Esophagus muscularis mucosa (tissue), 4 donors: ENCODE data around the gene ARID3C. TPM values are rescaled to one million over a fixed set of nuclear protein-coding genes. Genes with fewer than 3 reads are reported as not detected.

ENCODE experiments used
- DNase-seq: peaks from one replicate; pipeline ENCODE4 v3.0.0-alpha.2; 2017; ENCODE audit errors: extremely low spot score
- H3K27ac ChIP-seq, 4 donors: fragments of 200-600 bp; sonication (generic); replicated peaks in 1 of 4; 1 replicate in 3 of 4; 2 replicates in 1 of 4; pipeline ENCODE4 v1.5.1; 2016 to 2019; ENCODE audit warnings: mild to moderate bottlenecking in 1 of 4
- H3K27me3 ChIP-seq, 4 donors: fragments of 200-600 bp; sonication (generic); one replicate each; pipeline versions ENCODE4 v1.5.1 to v1.6.0; 2016 to 2019
- H3K36me3 ChIP-seq, 4 donors: fragments of 200-600 bp; sonication (generic); one replicate each; pipeline ENCODE4 v1.5.1; 2016 to 2019
- H3K4me1 ChIP-seq, 4 donors: fragments of 200-600 bp; sonication (generic); one replicate each; pipeline ENCODE4 v1.5.1; 2016 to 2019
- H3K4me3 ChIP-seq, 4 donors: fragments of 200-600 bp; sonication (generic); 1 replicate in 2 of 4; 2 replicates in 2 of 4; pipeline ENCODE4 v1.5.1; 2016 to 2019; ENCODE audit warnings: mild to moderate bottlenecking in 4 of 4, moderate library complexity in 1 of 4
- H3K9me3 ChIP-seq, 4 donors: fragments of 200-600 bp; sonication (generic); 1 replicate in 3 of 4; 2 replicates in 1 of 4; pipeline ENCODE4 v1.5.1; 2016 to 2019
- EP300 ChIP-seq: sonication (generic); formaldehyde crosslinking; IDR thresholded peaks from one replicate; pipeline ENCODE4 v1.6.1; 2017; ENCODE audit warnings: antibody characterized with exemption
- POLR2A ChIP-seq: fragments of 450-650 bp; IDR thresholded peaks from one replicate; pipeline ENCODE4 v1.6.1; 2017; ENCODE audit warnings: antibody characterized with exemption, moderate library complexity, mild to moderate bottlenecking, low read depth
- POLR2AphosphoS5 ChIP-seq, 2 donors: sonication (generic); formaldehyde crosslinking; IDR thresholded peaks; one replicate each; pipeline ENCODE4 v1.6.1; 2017; ENCODE audit warnings: antibody characterized with exemption in 2 of 2
- WGBS: methylation state at CpG from one replicate; pipeline ENCODE4 v1.1.5; 2018; 5-methylcytosine and 5-hydroxymethylcytosine counted together
- intact Hi-C: fragments of 100-400 bp; cut with DNase I; formaldehyde crosslinking; loops from one replicate; pipeline ENCODE4 v1.15.1; 2023
- total RNA-seq, 4 donors: library from RNA; depleted of rRNA; stranded (reverse); fragments of >200 nt; gene quantifications; one replicate each; pipeline versions ENCODE4 v1.1.0 to v1.2.1, GENCODE V29; 2016
- TF ChIP-seq, protein P1 (sequence below), 3 experiments: fragments of 200-600 bp in 2 of 3; fragments of 450-650 bp in 1 of 3; sonication (generic) in 2 of 3; IDR thresholded peaks; one replicate each; pipeline ENCODE4 v1.5.1; 2017 to 2019; ENCODE audit warnings: antibody characterized with exemption in 3 of 3, mild to moderate bottlenecking in 2 of 3, moderate library complexity in 1 of 3

Gene ARID3C
- total RNA-seq, 4 donors from 2014 or later = not detected

DNA sequence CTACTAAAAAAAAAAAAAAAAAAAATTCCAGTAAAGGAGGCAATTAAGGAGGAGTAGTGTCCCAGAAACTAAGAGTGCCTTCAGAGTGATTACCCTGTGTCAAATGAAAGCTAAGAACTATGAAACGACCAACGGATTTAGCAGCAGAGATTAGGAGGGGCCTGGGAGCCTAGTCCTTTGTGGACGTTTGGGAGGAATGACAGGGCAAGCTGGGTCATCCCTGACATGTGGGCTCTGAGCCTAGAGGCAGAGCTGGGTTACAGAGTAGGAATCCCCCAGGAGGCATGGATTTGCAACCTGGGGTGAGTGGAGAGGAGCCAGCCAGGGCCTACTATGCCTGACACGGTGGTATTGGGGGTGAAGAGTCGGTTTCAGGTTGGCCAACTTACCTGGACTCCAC, 4.3 kb upstream of the ARID3C start:
- intact Hi-C loops = loop anchor here (5.0 kb wide), 1 partner anchor 69 kb away; no protein-coding TSS in a partner anchor
- Histone ChIP-seq H3K27me3 (peaks cover 2 to 25% (median 10%) of the 10 kb centered on the region in 4 donors), H3K9me3 (peaks cover 0 to 3% (median 0%) of the 10 kb centered on the region in 4 donors), H3K4me1 (peaks cover 22 to 44% (median 42%) of the 10 kb centered on the region in 4 donors), H3K36me3 (peaks cover 0 to 14% (median 12%) of the 10 kb centered on the region in 4 donors), H3K27ac (no peak overlapping the region), H3K4me3 (no peak overlapping the region)
- no peak for DNase-seq
- no peak for TF ChIP-seq POLR2AphosphoS5 (IDR thresholded peaks at IDR 0.05)
- no peak for TF ChIP-seq EP300
- no peak for TF ChIP-seq POLR2A
- TF ChIP-seq, protein P1, sequence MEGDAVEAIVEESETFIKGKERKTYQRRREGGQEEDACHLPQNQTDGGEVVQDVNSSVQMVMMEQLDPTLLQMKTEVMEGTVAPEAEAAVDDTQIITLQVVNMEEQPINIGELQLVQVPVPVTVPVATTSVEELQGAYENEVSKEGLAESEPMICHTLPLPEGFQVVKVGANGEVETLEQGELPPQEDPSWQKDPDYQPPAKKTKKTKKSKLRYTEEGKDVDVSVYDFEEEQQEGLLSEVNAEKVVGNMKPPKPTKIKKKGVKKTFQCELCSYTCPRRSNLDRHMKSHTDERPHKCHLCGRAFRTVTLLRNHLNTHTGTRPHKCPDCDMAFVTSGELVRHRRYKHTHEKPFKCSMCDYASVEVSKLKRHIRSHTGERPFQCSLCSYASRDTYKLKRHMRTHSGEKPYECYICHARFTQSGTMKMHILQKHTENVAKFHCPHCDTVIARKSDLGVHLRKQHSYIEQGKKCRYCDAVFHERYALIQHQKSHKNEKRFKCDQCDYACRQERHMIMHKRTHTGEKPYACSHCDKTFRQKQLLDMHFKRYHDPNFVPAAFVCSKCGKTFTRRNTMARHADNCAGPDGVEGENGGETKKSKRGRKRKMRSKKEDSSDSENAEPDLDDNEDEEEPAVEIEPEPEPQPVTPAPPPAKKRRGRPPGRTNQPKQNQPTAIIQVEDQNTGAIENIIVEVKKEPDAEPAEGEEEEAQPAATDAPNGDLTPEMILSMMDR (IDR thresholded peaks at IDR 0.05) = no peak
- 54% methylated on average over 5 of the region's 5 CpGs for WGBS

- WGBS = 39% methylated on average over 5 of the region's 5 CpGs
- H3K27me3 ChIP-seq = peaks cover 0 to 51% (median 34%) of the 10 kb centered on the region in 4 donors
- H3K9me3 ChIP-seq = no peaks in the 10 kb centered on the region
- DNase-seq = no peak
- H3K4me3 ChIP-seq = no peak overlapping the region
- intact Hi-C loops = loop anchor here (5.0 kb wide), 1 partner anchor 72 kb away; no protein-coding TSS in a partner anchor
- no peak overlapping the region for H3K27ac ChIP-seq
- H3K36me3 ChIP-seq = peaks cover 0 to 11% (median 10%) of the 10 kb centered on the region in 4 donors
- peaks cover 4 to 30% (median 25%) of the 10 kb centered on the region in 4 donors for H3K4me1 ChIP-seq
- no peak for TF ChIP-seq POLR2AphosphoS5 (IDR thresholded peaks at IDR 0.05)
- no peak for TF ChIP-seq POLR2A
- no peak for TF ChIP-seq EP300
- TF ChIP-seq, protein P1 (IDR thresholded peaks at IDR 0.05) = no peak
Measured at GRCh38 chr9:34630402-34631154, 1.7 kb upstream of the ARID3C start.

GRCh38 chr9:34629491-34629808, 584 bp upstream of the ARID3C start:
- DNase-seq = no peak
- no peaks in the 10 kb centered on the region for H3K36me3 ChIP-seq
- H3K9me3 ChIP-seq = no peaks in the 10 kb centered on the region
- no peak for TF ChIP-seq POLR2A
- TF ChIP-seq POLR2AphosphoS5 (IDR thresholded peaks at IDR 0.05) = no peak
- no peak for TF ChIP-seq EP300
- TF ChIP-seq, protein P1 (IDR thresholded peaks at IDR 0.05) = no peak
- H3K4me1 ChIP-seq = peaks cover 6 to 27% (median 25%) of the 10 kb centered on the region in 4 donors
- 42% methylated on average over 5 of the region's 5 CpGs for WGBS
- no peak overlapping the region for H3K27ac ChIP-seq
- peak overlapping the region in 3 of 4 donors; percentile 47 to 64 (median 56) for H3K4me3 ChIP-seq
- intact Hi-C loops = no loop called here
- H3K27me3 ChIP-seq = peaks cover 0 to 62% (median 45%) of the 10 kb centered on the region in 4 donors

- Histone ChIP-seq H3K9me3 (no peaks in the 10 kb centered on the region), H3K36me3 (no peaks in the 10 kb centered on the region), H3K4me1 (peaks cover 14 to 38% (median 29%) of the 10 kb centered on the region in 4 donors), H3K27ac (no peak overlapping the region), H3K27me3 (peaks cover 0 to 77% (median 60%) of the 10 kb centered on the region in 4 donors), H3K4me3 (peak overlapping the region; percentile 47 to 64 (median 52))
- no peak for DNase-seq
- intact Hi-C loops = no loop called here
- no peak for TF ChIP-seq POLR2AphosphoS5 (IDR thresholded peaks at IDR 0.05)
- 46% methylated on average over 19 of the region's 20 CpGs for WGBS
Measured at GRCh38 chr9:34627716-34628655, 880 bp downstream of the ARID3C start.

- peaks cover 18 to 45% (median 36%) of the 10 kb centered on the region in 4 donors for H3K4me1 ChIP-seq
- intact Hi-C loops = no loop called here
Measured at GRCh38 chr9:34625186-34625486, 3.7 kb downstream of the ARID3C start.

More at GRCh38 chr9:34625186-34625486, 3.7 kb downstream of the ARID3C start:
- DNase-seq = no peak
- Histone ChIP-seq H3K27ac (no peak overlapping the region), H3K9me3 (no peaks in the 10 kb centered on the region), H3K36me3 (no peaks in the 10 kb centered on the region), H3K4me3 (no peak overlapping the region), H3K27me3 (peaks cover 0 to 86% (median 66%) of the 10 kb centered on the region in 4 donors)
- 75% methylated on average over 3 of the region's 3 CpGs for WGBS
- no peak for TF ChIP-seq POLR2AphosphoS5 (IDR thresholded peaks at IDR 0.05)
